Activated CD4-positive, alpha-beta T cell treated with anti-CD3 and anti-CD28 coated beads, Interleukin-2, amount 50 U/mL, for 16 hours (primary cell): ENCODE results near the gene ZNF648.
"Not testable (repeated sequence)": the region's sequence is repeated elsewhere in the genome, so short reads cannot be mapped to it uniquely, and the experiment has no call there.

Experiments
- DNase-seq: peaks from one replicate; pipeline ENCODE4 v3.0.0-alpha.2; 2020

Gene ZNF648, protein sequence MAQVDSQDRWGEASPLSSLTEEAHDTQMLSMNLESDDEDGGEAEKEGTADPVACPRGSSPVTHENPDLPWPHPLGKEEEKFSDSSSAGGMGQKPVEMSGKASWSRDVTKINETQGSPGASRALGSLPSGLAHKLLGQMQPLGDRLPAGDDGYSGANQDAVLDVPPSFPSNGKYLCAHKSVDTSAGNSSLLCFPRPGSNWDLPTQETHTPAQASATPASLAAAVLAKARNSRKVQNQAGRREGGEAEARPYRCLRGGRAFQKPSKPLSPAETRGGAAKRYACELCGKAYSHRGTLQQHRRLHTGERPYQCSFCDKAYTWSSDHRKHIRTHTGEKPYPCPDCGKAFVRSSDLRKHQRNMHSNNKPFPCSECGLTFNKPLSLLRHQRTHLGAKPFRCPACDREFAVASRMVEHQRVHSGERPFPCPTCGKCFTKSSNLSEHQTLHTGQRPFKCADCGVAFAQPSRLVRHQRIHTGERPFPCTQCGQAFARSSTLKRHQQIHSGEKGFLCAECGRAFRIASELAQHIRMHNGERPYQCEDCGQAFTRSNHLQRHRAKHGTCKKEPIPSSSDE

GRCh38 chr1:182061594-182061993 is at the start of gene ZNF648:
TSS of gene ZNF648 (minus strand) at chr1:182061712. CDS start at chr1:182058010, 3,702 bp downstream.
- DNase-seq: no peak

- no peak for DNase-seq
These were observed 49.1 kb upstream of the ZNF648 start for GRCh38 chr1:182110635-182111034.

DNA sequence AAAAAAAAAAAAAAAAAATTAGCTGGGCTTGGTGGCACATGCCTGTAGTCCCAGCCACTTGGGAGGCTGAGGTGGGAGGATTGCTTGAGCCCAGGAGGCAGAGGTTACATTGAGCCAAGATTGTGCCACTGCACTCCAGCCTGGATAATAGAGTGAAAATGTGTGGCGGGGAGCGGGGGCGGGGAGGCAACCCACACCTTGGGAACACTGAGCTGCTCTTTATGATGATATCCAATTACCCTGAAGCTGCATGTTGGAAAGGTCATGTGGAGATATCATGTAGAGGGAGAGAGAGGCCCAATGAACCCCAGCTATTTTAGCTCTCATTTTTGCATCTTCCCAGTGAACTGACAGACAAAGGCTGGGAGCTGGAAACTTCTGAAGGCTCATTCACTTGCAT is 48.3 kb upstream of the ZNF648 start:
- DNase-seq: no peak

DNA sequence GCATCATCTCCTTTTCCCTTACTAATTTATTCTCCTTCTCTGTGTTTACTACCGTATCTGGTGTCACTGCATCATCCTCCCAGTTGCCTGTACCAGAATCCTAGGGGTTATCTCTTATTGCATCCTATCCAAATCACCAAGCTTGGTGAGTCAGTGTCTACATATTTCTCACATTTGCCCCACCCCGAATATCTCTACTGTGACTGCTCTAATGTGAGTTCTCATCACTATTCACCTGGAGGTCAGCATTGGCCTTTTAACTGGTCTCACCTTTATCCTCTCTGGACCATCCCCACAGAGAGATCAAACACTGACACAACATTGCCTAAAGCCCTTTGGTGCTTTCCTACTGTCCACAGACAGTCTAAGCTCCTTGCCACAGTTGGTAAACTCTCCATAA is 45.7 kb upstream of the ZNF648 start:
- no peak for DNase-seq

GRCh38 chr1:182102043-182102416 is 40.5 kb upstream of the ZNF648 start:
- no peak for DNase-seq

- no peak for DNase-seq
These were observed 40.0 kb upstream of the ZNF648 start for GRCh38 chr1:182101415-182102042.

DNA sequence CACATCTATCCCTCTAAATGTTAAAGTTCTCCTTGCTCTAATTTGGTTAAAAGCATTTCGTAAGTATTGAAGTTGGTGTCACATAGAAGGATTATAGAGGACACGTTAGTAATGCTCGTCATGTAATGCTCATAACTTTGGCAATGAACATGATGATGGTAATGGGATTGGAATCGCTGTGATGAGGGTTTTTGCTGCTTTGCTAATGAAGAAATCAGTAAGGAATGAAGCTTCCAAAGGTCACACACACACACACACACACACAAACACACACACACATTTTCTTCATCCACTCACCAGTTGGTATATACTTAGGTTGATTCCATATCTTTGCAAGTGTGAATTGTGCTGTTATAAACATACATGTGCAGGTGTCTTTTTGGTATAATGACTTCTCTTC is 36.8 kb upstream of the ZNF648 start:
- DNase-seq: no peak

DNA sequence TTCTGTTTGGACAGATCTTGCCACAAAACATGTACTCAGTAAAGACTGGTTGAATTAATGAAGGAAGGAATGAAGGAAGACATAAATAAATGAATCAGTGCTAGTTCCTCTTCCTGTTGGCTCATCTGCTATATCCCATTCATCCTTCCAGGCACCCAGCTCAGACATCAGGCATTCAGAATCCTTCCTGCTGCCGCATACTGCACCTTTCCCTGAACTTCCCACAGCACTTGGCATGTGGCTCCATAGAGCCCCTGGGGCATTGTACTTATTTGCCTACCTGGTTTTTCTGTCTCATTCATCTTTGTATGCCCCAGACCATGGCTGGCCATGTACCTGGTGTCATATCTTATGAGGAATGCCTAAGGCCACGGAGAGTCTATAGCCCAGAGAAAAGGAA is 34.4 kb upstream of the ZNF648 start:
- no peak for DNase-seq

- DNase-seq: not testable (repeated sequence)
These were observed 33.0 kb upstream of the ZNF648 start for GRCh38 chr1:182094514-182095005.

DNA sequence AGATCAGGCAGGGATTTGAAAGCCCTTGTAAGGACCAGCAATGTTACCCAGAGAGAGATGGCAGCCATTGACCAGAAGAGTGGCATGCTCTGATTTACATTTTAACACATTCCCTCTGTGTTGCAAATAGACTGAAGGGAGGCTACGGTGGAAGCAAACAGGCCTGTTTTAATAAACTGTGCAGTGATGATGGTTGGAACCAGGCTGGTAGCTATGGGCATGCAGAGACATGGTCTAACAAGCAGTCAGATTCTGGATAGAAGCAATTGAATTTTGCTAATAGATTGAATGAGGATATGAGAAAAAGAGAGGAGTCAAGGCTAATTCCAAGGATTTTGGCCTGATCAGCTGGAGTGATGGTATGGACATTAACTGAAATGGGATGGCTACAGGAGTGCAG is 32.3 kb upstream of the ZNF648 start:
- no peak for DNase-seq

GRCh38 chr1:182092336-182092735 is 30.8 kb upstream of the ZNF648 start:
- no peak for DNase-seq

GRCh38 chr1:182091083-182091482 is 29.6 kb upstream of the ZNF648 start:
- DNase-seq: no peak

DNA sequence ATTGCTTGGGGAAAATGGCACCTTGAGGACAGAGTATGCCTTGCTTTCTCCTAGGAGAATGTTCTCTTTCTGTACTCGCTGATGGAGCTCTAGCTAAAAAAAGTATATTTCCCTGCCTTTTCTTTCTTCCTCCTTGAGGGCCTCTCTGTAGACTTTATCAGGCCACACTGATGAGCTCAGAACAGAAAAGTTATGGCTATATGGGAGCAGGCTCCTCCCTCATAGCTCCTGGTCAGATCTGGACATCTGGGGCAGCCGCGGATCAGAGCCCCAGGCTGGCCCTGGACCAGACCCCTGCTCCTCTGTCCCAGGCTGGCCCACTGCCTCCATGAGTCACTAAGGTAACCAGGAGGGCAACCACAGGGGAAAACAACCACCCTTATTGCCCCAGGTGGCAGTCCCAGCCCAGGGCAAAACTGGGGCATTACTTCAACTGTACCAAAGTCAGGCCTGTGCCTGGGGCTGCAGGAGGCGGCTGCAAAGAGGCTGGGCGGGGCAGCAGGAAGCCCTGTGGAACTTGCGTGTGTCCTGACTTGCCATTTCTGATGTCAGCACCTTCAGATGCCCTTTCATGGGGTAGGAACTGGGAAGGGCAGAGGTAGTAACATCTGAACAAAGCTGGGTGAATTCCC is 26.3 kb upstream of the ZNF648 start:
- DNase-seq: no peak

DNA sequence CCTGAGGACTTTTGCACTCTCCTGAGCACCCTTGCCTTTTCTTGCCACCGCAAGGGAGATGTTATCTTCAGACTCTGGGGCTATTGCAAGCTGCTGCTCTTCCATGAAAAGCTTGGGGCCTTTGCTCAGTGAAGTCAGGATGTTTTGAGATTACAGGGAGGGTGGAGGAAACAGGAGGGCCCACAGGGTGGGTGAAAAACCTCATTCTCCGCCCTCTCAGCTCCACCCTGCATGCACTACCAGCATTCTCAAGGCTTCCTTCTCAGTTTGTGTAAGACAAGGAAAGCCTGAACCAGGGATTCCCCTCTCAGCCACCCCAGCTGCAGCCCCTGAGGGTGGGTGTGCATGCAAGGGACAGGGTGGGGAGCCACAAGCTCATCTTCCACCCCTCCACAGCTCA is 25.8 kb upstream of the ZNF648 start:
- DNase-seq: peak; percentile 36

GRCh38 chr1:182086620-182087019 is 25.1 kb upstream of the ZNF648 start:
- no peak for DNase-seq

- DNase-seq: no peak
These were observed 24.6 kb upstream of the ZNF648 start for GRCh38 chr1:182086136-182086535.

DNA sequence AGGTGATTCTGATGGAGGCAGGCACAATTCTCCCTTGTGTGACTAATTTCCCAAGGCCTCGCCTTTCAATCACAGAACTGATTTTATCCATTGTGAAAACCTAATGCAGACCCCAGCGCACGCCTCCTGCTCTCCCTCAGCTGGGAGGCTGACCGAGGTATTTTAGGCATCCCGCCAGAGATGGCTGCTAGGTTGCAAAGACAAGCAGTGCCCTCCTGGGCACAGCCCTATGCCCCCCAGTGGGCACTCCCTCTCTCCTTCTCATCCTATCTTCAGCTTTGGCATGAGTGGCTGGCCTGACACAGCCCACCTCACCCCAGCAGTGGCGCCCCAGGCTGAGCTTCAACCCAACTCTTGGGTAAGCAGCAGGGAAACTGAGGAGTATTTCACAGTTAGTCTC is 24.2 kb upstream of the ZNF648 start:
- no peak for DNase-seq

DNA sequence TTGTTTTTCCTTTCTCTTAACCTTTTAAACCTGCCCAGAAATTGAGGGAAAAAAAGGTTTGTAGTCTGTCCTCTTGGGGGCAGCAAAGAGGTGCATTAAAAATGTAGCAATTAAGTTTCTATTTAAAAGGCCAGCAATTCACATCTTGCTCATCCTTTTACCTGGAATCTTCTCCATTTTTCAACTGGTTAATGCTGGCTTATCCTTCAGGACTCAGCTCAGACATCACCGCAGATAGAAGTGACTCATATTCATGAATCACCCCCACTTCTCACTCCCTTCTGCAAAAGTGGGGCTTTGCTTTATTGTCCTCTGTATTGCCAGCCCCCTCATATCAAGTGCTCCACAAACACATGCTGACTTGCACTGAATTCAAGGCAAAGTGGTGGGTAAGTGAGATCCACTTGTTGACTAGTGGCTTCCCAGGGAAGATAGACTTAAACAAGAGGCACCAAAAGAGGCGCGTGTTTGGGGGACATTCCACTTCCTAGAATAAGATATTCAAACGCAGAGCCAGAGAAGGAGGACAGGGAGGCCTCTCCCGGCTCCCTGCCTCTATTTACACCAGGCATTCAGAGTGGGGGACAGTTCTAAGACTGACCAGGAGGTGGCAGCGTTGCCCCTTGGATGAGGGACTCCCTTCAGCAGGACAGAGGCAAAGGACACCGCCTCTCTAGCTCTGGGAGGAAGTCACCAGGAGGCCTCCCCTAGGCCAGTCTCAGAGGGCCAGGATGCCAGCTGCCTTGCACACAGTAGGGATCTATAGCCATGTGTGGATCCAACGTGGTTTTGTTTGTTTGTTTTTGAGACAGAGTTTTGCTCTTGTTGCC is 23.2 kb upstream of the ZNF648 start:
- peak; percentile 83 for DNase-seq

DNA sequence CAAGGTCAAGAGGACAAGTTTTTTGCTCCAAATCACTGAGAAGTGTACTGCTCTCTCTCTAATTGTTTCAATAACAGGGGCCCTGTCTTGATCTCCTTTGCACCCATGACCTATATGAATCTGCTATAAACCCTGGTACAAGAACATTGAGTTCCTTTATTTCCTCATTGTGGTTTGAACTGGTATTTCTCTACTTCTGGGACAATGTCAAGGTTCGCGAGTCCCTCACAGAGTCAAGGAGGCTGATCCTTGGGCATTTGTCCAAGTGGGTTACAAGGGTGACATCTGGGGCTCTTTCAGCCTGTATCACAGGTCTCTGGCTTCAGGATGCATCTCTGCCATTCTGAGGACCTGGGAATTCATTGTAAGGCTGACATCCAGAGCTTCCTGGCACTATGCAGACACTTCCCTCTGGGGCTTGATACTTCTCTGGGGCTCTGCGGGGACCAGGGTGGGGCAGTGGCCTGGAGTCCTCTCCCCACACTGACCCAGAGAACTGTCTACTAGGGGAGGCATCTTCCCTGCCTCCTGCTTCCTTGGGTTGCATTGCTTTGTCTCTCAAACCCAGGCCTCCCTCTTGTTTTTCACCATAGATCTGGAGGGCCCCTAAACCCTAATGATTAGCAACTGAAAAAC is 22.5 kb upstream of the ZNF648 start:
- no peak for DNase-seq

DNA sequence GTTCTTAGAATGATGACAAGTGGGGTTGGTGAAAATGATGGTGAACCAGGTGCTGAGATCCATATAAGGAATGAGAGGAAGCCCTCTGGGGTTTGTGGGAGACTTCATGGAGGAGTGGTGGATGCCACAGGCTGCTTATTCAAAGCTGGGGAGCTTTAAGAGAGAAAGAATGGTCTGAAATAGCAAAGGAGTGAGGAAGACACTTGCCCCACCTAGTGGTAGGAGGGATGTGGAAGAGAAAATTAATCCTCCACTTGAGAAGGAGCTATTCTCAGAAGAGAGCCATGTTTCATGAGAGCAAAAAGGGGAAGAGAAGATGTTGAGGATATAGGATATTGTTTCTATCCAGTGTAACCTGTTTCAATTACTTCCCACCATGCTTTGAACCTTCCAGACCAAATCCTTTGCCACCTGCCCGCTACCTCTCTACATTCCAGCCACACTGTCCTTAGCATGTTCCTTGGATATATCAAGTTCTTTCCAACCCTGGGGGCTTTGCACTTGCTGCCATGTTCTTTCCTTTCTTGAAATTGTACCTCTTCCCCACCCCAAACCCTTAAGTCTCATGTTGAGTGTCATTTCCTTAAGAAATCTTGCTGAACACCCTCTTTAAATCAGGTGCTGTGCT is 19.6 kb upstream of the ZNF648 start:
- peak; percentile 40 for DNase-seq

GRCh38 chr1:182080040-182080439 is 18.5 kb upstream of the ZNF648 start:
- DNase-seq: no peak

DNA sequence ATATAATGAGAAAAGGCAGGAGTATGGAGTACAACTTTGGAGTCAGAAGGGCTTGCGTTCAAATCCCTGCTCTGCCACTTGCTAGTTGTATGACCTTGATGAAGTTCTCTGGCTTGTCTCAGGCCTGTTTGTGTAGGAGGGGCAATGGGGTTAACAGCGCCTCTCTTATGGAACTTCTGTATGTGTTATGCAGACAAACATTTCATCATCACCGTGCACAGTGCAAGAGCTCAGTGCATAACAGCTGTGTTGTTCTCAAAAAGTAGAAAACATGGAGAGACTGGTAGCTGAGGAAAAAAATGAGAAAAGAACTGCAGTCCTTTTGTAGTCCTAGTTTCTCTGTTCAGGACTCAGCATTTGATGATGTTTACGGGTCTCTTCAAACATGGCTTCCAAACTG is 10.4 kb upstream of the ZNF648 start:
- no peak for DNase-seq
